ENCODE results near the gene COLGALT1. TPM values are rescaled to one million over a fixed set of nuclear protein-coding genes. Genes with fewer than 3 reads are reported as not detected.

Gene COLGALT1
- total RNA-seq, 1 experiment from 2014 or later, result 103 TPM

DNA sequence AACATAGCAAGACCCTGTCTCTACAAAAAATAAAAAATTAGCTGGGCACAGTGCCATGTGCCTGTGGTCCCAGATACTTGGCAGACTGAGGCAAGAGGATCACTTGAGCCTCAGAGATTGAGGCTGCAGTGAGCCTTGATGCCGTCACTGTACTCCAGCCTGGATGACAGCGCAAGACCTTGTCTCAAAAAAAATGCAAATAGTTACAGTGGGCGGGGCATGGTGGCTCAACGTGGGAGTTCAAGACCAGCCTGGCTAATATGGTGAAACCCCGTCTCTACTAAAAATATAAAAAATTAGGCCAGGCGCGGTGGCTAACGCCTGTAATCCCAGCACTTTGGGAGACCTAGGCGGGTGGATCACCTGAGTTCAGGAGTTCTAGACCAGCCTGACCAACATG lies 35.5 kb upstream of the COLGALT1 start:
- no TSS peak for BruUV-seq (replicated peaks)
- intact Hi-C loops (cut with micrococcal nuclease), result no loop called here
- peaks cover 52% of the 10 kb centered on the region for H3K36me3 Mint-ChIP-seq (ENCODE audit: insufficient read depth, unreplicated experiment)
- no peak for DNase-seq (ENCODE audit: unreplicated experiment)
- no peaks in the 10 kb centered on the region for H3K9me3 Mint-ChIP-seq (ENCODE audit: unreplicated experiment)
- TF ChIP-seq, protein P1, sequence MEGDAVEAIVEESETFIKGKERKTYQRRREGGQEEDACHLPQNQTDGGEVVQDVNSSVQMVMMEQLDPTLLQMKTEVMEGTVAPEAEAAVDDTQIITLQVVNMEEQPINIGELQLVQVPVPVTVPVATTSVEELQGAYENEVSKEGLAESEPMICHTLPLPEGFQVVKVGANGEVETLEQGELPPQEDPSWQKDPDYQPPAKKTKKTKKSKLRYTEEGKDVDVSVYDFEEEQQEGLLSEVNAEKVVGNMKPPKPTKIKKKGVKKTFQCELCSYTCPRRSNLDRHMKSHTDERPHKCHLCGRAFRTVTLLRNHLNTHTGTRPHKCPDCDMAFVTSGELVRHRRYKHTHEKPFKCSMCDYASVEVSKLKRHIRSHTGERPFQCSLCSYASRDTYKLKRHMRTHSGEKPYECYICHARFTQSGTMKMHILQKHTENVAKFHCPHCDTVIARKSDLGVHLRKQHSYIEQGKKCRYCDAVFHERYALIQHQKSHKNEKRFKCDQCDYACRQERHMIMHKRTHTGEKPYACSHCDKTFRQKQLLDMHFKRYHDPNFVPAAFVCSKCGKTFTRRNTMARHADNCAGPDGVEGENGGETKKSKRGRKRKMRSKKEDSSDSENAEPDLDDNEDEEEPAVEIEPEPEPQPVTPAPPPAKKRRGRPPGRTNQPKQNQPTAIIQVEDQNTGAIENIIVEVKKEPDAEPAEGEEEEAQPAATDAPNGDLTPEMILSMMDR (IDR thresholded peaks at IDR 0.05; ENCODE audit: unreplicated experiment), result no peak
- ChIA-PET CTCF (no interaction called here), POLR2A (interaction anchor here (1.1 kb wide), 1 partner anchor 9 kb away, joined by 5 read pairs; the partner anchor contains the start of gene PGLS)
- no peak overlapping the region for H3K4me3 Mint-ChIP-seq (ENCODE audit: unreplicated experiment)
- no peaks in the 10 kb centered on the region for H3K27me3 Mint-ChIP-seq (ENCODE audit: insufficient read depth, unreplicated experiment)
- no peaks in the 10 kb centered on the region for H3K4me1 Mint-ChIP-seq (ENCODE audit: insufficient read depth, unreplicated experiment)
- H3K27ac Mint-ChIP-seq (ENCODE audit: low read depth, unreplicated experiment), result no peak overlapping the region

DNA sequence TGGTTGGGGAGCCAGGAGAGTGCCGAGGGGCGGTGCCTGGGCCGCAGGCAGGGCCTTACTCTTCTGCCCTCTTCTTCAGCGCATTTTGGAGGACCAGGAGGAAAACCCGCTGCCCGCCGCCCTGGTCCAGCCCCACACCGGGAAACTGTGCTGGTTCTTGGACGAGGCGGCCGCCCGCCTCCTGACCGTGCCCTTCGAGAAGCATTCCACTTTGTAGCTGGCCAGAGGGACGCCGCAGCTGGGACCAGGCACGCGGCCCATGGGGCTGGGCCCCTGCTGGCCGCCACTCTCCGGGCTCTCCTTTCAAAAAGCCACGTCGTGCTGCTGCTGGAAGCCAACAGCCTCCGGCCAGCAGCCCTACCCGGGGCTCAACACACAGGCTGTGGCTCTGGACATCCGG lies 34.6 kb upstream of the COLGALT1 start:
- DNase-seq (ENCODE audit: unreplicated experiment), result no peak
- Mint-ChIP-seq H3K4me1 (ENCODE audit: insufficient read depth, unreplicated experiment) (no peaks in the 10 kb centered on the region), H3K4me3 (ENCODE audit: unreplicated experiment) (no peak overlapping the region), H3K36me3 (ENCODE audit: insufficient read depth, unreplicated experiment) (peaks cover 48% of the 10 kb centered on the region), H3K27ac (ENCODE audit: low read depth, unreplicated experiment) (no peak overlapping the region), H3K9me3 (ENCODE audit: unreplicated experiment) (no peaks in the 10 kb centered on the region), H3K27me3 (ENCODE audit: insufficient read depth, unreplicated experiment) (no peaks in the 10 kb centered on the region)
- TF ChIP-seq, protein P1 (IDR thresholded peaks at IDR 0.05; ENCODE audit: unreplicated experiment), result no peak
- ChIA-PET POLR2A (interaction anchor here (0.6 to 1.1 kb wide), 3 partner anchors 9 to 672 kb away, joined by 4 to 5 read pairs (median 4); partner anchors contain the start of genes MPV17L2 and PGLS), CTCF (no interaction called here)
- no TSS peak for BruUV-seq (replicated peaks)
- intact Hi-C loops (cut with micrococcal nuclease), result no loop called here

DNA sequence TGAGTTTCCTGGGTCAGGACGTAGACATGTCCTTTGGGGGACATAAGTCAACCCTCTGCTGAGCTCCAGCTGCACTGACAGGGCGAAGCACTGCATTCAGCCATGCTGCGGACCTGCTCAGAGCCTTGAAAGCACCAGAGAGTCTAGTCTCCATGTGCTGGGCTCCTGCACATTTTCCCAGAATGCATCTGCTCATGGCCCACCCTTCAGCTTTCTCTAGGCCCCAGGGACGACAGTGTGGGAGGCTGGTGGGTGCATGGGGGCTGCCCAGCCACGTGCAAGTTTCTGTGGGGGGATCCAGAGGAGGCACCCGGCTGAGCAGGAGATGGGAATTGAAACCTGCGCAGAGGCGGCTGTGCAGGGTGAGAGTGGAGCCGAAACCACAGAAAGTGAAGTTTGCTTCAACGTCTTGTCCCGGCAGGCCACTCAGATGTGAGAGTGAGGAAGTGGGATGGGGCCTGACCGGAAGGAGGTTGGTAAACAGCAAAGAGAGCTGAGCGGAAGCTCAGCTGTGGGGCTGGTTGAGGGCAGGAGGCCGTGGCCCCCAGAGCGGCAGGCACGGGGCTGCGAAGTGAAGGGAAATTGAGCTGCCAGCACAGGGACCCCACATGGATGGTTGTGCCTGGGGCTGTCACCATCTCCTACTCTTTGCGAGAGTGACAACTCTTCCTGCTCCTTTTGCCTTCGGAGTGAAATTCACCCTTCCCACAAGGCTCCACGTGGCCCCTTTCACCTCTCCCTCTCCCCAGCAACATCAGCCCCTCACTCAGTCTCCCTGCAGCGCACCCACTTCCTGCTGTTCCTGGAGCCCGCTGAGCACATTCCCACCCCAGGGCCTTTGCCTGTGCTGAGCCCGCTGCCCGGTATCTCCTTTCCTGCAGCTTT lies 32.2 kb upstream of the COLGALT1 start:
- H3K9me3 Mint-ChIP-seq (ENCODE audit: unreplicated experiment), result no peaks in the 10 kb centered on the region
- H3K27me3 Mint-ChIP-seq (ENCODE audit: insufficient read depth, unreplicated experiment), result peaks cover under 1% of the 10 kb centered on the region
- intact Hi-C loops (cut with micrococcal nuclease), result no loop called here
- POLR2A ChIA-PET, result no interaction called here
- TF ChIP-seq, protein P1 (IDR thresholded peaks at IDR 0.05; ENCODE audit: unreplicated experiment), result no peak
- DNase-seq (ENCODE audit: unreplicated experiment), result no peak
- CTCF ChIA-PET, result interaction anchor here (0.7 kb wide), 2 partner anchors 50 to 152 kb away, joined by 3 read pairs; no protein-coding TSS in a partner anchor
- H3K4me3 Mint-ChIP-seq (ENCODE audit: unreplicated experiment), result no peak overlapping the region
- H3K36me3 Mint-ChIP-seq (ENCODE audit: insufficient read depth, unreplicated experiment), result peaks cover 30% of the 10 kb centered on the region
- no peak overlapping the region for H3K27ac Mint-ChIP-seq (ENCODE audit: low read depth, unreplicated experiment)
- BruUV-seq (replicated peaks), result no TSS peak
- no peaks in the 10 kb centered on the region for H3K4me1 Mint-ChIP-seq (ENCODE audit: insufficient read depth, unreplicated experiment)

DNA sequence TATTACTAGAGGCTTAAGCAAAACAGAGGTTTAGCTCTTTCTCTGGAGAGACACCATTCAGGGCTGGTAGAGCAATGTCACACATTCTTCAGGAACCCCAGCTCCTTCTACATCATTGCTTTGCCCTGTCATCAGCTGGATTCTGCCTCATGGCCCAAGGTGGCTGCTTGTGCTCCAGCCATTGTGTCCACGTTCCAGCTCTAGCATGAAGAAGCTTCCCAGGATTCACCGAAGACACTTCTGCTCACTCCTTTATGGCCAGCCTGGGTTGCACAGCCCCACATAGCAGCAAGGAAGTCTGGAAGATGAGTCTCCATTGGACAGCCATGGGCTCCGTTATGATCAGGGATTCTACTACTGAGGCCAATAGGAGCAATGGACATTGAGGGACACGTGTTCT lies 30.8 kb upstream of the COLGALT1 start:
- Mint-ChIP-seq H3K4me3 (ENCODE audit: unreplicated experiment) (no peak overlapping the region), H3K27me3 (ENCODE audit: insufficient read depth, unreplicated experiment) (peaks cover 11% of the 10 kb centered on the region), H3K9me3 (ENCODE audit: unreplicated experiment) (peaks cover 8% of the 10 kb centered on the region), H3K27ac (ENCODE audit: low read depth, unreplicated experiment) (peak overlapping the region; percentile 74), H3K4me1 (ENCODE audit: insufficient read depth, unreplicated experiment) (no peaks in the 10 kb centered on the region), H3K36me3 (ENCODE audit: insufficient read depth, unreplicated experiment) (peaks cover 22% of the 10 kb centered on the region)
- TF ChIP-seq, protein P1 (IDR thresholded peaks at IDR 0.05; ENCODE audit: unreplicated experiment), result no peak
- no TSS peak for BruUV-seq (replicated peaks)
- ChIA-PET CTCF (interaction anchor here (0.6 to 0.8 kb wide), 2 partner anchors 39 to 1816 kb away, joined by 4 to 5 read pairs; no protein-coding TSS in a partner anchor), POLR2A (interaction anchor here (1.1 kb wide), 1 partner anchor 12 kb away, joined by 3 read pairs; no protein-coding TSS in a partner anchor)
- intact Hi-C loops (cut with micrococcal nuclease), result no loop called here
- no peak for DNase-seq (ENCODE audit: unreplicated experiment)

Measured in MCF 10A (cell line).